Thyroid gland (tissue), 4 donors: Measurements from ENCODE around the gene CYP3A4.

Experiments used
- CTCF ChIP-seq, 6 experiments: fragments of 200-600 bp in 3 of 6; fragments of 450-650 bp in 3 of 6; sonication (generic) in 3 of 6; IDR thresholded peaks; one replicate each; pipeline ENCODE4 v1.5.1; 2016 to 2019; ENCODE audit warnings: antibody characterized with exemption in 6 of 6, mild to moderate bottlenecking in 2 of 6, inconsistent platforms in 1 of 6, moderate library complexity in 1 of 6
- POLR2A ChIP-seq, 2 donors: fragments of 450-650 bp; IDR thresholded peaks; one replicate each; pipeline ENCODE4 v1.6.1; 2017; ENCODE audit warnings: antibody characterized with exemption in 2 of 2, mild to moderate bottlenecking in 2 of 2, moderate library complexity in 1 of 2

- TF ChIP-seq CTCF (IDR thresholded peaks at IDR 0.05) (no peak), POLR2A (IDR thresholded peaks at IDR 0.05) (no peak)
Measured at GRCh38 chr7:99730992-99731391, 53.0 kb downstream of the CYP3A4 start.
